UCSD-AML1 (cell line): ENCODE data around the gene KCNQ1.
"Not testable (repeated sequence)": the region's sequence is repeated elsewhere in the genome, so short reads cannot be mapped to it uniquely, and the experiment has no call there.

Experiments used
- DNase-seq: peaks from one replicate; lab custom pipeline; 2025; ENCODE audit not compliant: unreplicated experiment; lab: John Stamatoyannopoulos, UW

Gene KCNQ1

DNA sequence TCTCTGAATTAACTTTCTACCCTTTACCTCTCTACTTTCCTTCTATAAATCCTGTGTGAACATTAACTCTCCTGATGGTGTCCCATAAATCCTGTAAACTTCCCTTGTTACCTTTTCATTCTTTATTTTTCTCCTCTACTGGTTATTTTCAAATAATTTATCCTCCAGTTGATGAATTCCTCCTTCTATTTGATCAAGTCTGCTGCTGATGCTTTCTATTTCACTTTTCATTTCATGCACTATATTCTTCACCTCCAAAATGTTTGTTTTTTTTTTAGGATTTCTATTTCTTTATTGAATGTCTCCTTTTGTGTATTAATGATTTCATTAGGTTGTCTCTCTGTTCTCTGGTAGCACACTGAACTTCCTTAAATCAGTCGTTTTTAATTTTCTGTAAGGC lies 186.4 kb downstream of the KCNQ1 start:
- no peak for DNase-seq

DNA sequence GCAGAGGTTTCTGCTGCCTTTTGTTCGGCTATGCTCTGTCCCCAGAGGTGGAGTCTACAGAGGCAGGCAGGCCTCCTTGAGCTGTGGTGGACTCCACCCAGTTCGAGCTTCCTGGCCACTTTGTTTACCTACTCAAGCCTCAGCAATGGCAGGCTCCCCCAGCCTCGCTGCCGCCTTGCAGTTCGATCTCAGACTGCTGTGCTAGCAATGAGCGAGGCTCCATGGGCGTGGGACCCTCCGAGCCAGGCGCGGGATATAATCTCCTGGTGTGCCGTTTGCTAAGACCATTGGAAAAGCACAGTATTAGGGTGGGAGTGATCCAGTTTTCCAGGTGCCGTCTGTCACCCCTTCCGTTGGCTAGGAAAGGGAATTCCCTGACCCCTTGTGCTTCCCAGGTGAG lies 195.0 kb downstream of the KCNQ1 start:
- DNase-seq = not testable (repeated sequence)

DNA sequence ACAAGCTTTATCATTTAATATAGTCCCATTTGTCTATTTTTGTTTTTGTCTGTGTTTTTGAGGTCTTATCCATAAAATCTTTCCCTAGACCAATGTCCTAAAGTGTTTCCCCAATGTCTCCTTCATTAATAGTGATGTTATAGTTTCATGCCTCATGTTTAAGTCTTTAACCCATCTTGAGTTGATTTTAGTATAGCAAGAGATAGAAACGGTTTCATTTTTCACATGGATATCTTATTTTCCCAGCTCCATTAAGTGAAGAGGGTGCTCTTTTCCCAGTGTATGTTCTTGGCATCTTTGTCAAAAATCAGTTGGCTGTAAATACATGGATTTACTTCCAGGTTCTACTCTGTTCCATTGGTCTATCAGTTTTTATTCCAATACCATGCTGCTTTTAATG lies 196.8 kb downstream of the KCNQ1 start:
- no peak for DNase-seq

DNA sequence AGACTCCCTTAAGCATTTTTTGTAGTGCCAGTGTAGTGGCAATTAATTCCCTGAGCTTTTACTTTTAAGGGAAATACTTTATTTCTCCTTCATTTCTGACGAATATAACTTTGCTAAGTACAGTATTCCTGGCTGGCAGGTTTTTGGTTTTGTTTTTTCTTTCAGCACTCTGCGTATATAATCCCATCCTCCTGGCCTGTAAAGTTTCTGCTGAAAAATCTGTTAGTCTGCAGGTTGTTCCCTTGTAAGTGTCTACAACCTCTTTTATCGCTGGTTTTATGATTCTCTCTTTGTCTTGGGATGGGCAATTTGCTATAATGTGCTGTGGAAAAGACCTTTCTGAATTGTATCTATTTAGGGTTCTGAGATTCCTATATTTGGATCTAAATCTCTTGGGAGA lies 198.9 kb downstream of the KCNQ1 start:
- DNase-seq = no peak

DNA sequence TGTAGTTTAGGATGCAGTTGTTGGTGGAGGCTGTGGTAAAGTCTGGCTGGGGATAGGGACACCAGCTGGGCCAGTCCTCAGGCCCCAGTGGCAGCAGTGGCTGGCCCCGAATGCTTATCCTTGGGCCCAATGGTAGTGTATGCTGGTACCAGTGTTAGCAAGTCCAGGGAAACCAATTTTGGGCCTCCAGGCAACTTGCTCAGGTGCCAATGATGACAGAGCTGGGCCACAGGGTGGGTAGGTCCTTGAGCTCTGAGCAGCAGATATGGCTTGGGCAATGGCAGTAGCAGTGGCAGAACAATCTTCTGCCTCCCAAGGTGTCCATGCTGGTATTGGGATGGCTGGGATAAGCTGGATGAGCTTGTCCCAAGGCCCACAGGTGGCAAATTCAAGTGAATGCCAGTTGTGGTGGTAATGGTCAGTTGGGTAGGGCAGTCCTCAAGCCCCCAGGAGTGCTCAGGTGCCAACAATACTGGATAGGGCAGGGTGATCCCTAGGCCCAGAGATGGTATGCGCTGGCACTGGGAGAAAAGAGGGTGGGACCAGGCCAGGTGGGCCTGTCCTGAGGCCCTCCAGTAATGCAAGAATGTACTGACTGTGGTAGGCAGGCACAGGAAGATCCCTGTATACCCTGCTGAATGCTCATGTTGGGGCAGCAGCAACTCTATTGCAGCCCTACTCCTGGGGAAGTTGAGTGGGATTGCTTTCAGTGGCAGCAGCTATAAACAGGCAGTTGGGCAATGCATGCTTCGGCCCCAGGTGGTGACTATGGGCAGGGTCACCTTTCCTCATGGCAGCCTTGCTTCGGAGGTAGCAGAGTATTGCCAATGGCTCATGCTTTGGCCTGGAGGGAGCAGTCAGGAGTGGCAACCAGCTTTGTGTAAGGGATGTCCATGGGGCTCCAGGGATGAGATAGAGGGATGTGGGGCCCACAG lies 200.3 kb downstream of the KCNQ1 start:
- no peak for DNase-seq

DNA sequence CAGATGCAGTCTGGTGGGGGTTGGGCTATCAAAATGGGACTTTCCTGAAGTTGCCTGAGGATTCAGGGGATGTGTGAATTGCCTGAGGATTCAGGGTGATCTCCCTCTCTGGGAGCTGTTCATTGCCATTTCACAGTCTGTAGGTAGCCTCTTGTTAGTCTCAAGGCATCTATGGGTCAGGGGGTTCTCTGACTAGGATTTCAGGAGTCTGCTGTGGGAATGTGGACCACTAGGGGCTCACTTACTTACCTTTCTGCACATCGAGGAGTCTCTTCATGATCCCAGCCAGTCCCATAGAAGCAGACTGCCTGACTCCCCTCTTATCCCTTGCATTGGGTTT lies 200.9 kb downstream of the KCNQ1 start:
- no peak for DNase-seq

DNA sequence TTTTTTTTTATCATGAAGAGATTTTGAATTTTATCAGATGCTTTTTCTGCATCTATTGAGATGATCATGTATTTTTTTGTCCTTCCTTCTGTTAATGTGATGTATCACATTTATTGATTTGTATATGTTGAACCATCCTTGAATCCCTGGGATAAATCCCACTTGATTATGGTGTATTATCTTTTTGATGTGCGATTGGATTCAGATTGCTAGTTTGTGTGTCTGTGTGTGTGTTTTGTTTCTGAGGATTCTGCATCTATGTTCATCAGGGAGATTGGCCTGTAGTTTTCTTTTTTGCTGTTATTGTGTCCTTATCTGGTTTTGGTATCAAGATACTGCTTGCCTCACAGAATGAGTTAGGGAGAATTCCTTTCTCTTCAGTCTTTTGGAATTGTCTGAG lies 202.4 kb downstream of the KCNQ1 start:
- DNase-seq = no peak

DNA sequence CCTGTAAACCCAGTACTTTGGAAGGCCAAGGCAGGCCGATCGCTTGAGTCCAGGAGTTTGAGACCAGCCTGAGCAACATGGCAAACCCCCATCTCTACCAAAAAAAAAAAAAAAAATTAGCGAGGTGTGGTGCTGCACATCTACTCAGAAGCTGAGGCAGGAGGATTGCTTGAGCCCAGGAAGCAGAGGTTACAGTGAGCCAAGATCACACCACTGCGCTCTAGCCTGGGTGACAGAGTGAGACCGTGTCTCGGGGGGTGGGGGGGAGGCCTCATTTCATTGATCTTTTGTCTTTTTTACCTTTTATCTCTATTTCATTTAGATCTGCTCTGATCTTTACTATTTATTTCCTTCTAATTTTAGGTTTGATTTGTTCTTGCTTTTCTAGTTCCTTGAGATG lies 203.1 kb downstream of the KCNQ1 start:
- DNase-seq = no peak

DNA sequence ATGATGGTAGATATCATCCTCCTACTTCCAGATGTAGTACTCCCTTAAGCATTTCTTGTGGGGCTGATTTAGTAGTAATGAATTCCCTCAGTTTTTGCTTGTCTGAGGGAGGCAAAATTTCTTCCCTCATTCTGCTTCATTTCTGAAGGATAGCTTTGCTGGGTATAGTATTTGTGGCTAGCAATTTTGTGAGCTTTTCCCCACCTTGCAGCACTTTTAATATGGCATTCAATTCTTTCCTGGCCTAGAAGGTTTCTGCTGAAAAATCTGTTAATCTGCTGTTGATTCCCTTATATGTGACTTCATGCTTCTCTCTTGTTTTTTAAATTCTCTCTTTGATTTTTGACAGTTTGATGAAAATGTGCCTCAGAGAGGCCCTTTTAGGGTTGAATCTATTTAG lies 204.6 kb downstream of the KCNQ1 start:
- no peak for DNase-seq

DNA sequence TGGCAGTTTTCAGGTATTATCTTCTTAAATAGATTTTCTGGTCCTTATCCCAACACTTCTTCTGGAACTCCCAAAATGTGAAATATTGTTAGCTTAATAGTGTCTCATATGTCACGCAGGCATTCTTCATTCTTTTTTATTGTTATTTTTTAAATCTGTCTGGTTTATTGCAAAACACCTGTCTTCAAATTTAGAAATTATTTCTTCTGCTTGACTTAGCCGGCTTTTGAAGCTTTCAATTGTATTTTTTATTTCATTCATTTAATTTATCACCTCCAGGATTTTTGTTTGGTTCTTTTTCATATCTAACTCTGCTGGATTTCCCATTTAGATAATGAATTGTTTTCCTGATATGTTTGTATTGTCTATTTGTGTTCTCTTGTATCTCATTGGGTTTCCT lies 205.0 kb downstream of the KCNQ1 start:
- DNase-seq = no peak

DNA sequence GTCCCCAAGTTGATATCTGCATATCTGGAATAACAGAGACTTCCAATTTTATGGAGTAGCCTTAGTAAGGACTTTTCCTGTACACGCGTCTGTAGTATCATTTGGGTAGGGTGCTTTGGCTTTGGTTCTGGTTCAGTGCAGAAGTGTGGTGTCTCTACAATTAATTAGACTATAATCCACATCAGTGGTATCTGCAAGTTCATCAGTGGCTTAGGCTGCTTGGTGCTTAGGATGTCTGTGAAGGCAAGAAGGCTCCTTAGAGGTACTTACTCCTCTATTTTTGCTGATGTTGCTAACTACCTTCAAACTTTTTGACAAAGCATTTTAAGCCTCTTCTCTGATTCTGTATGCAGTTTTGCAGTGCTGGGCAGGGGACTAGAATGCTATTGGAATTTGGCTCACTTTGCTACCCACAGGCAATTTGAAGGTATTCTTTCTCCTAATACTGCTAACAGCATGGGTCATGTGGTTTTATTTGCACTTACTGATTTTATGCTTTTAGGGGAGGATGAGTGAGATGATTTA lies 205.6 kb downstream of the KCNQ1 start:
- DNase-seq = no peak

DNA sequence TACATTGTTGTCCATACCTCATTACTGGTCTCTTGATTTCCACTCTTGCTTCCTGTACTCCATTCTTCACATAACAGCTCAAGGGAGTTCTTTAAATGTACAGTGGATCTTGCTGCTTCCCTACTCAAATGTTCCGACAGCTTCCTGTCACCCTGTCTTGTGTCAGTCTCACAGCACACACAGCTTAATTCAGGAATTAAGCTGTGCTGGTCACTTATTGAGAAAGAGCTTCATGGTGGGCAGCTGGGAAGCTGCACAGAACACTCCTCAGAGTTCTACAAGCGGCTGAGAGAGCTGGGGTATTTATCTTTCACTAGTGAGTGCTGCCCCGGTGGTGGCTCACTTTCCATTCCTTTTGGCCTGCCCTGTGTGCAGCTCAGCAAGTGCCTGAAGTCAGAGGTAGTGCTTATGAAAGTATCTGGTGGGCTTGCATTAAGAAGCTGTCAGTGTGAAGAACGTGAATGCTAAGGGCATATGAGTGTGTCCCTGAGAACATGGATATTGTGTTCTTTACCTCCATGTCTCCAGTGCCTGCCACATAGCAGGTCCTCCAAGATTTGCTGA lies 206.3 kb downstream of the KCNQ1 start:
- DNase-seq = no peak

DNA sequence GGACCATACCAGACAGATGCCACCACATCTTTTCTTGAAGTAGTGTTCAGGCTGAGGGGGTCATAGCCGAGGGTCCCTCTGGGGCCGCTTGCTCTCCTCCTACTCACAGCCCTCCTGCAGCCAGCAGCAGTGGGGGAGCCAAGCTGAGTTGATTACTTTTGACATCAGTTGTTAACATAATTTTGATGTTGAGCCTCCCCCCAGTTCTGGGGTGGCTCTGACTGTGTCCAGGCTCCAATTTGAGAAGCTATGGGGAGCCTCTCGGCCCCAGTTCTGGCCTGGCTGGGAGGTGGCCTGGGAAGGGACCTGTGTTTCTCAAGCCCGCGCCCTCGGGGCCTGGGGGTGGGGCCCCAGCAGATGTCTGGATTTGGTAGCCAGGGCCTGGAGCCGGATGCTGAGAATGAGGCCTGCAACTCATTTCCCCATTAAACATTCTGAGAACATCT lies 207.0 kb downstream of the KCNQ1 start:
- DNase-seq = no peak

DNA sequence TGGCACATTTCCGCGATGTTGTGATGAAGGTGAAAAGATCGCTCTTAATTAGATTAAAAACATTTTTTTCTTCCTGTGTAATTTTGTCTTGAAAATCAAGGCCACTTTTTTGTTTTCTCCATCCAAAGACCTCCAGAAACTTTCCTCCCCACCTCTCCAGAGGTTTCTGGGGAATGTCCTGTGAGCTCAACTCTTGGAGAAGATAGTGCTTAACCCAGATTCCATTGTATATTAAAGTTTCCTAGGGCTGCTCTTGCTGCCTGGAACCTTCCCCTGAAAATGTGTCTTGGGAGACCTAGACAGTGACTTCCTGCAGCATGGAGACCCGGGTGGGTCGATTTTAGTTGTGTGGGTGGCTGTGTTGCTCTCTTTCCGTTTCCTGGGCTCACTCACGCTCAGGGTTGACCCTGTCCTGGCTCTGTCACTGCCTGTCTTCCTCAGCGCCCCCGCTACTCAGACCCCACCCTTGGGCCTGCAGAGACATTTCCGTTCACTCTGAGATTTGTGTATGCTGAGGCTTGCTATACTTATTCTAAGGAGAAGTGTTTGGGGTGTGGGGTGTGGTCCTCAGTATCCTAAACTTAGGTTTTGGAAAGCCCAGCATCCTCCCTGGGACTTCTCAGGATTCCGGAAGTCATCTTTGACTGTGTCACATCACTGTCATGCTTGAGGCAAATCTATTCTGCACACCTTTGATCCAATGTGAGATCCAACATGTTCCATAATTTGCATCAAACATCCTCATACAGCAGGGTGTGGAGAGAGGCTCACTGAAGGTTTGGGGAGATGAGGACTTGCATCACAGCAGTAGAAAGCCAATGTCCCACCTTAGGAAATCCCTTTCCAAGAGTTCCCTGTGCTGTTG lies 207.8 kb downstream of the KCNQ1 start:
- no peak for DNase-seq

DNA sequence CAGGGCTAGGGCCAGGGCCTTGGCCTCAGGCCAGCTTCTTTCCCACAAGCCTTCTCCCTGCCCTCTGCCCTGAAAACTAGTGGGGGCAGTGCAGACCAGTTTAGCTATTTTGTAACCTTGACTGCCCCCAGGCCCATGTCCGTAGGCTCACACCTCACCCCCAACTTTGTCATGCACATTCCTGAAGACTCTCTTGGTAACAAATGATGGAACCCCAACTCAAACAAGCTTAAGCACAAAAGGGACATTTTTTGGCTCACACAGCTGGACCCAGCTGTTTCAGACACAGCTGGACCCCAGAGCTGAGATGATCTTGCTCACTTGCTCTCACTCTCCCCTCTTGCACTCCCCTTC lies 208.4 kb downstream of the KCNQ1 start:
- no peak for DNase-seq

DNA sequence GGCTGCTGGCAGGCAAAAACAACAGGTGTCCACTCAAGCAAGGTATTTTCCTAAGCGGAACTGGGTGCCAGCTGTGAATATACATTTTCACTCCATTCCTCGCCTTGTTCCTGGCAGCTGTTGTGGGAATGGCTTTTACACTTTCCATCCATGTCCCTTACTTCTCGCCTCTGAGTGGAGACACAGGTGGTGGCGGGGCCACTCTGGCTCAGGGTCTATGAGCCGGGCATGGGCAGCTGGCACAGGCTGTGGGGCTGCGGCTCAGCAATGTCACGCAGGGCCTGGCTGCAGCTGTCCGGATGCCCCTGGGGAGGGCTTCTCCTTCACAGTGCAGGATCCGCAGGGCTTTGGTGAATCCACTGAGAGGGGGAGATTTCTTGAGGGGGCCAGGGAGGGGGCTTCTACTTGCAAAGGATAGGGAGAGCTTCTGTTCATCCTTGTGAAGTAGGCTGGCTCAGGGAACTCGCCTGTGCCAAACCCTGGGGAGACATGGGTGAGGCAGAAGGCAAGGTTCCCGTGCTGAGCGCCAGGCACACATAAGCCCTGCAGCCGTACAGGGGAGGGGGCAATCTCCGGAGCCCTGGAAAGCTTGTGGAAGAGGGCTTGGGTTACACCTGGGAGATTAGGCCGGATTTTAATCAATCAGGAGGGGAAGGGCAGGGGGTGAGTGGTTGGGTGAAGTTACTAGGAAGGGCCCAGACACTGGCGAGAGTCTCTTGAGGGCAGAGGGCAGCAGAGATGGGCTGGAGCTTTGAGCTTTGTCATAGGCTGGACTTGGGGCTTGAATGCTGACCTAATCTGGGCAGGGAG lies 209.3 kb downstream of the KCNQ1 start:
- no peak for DNase-seq

DNA sequence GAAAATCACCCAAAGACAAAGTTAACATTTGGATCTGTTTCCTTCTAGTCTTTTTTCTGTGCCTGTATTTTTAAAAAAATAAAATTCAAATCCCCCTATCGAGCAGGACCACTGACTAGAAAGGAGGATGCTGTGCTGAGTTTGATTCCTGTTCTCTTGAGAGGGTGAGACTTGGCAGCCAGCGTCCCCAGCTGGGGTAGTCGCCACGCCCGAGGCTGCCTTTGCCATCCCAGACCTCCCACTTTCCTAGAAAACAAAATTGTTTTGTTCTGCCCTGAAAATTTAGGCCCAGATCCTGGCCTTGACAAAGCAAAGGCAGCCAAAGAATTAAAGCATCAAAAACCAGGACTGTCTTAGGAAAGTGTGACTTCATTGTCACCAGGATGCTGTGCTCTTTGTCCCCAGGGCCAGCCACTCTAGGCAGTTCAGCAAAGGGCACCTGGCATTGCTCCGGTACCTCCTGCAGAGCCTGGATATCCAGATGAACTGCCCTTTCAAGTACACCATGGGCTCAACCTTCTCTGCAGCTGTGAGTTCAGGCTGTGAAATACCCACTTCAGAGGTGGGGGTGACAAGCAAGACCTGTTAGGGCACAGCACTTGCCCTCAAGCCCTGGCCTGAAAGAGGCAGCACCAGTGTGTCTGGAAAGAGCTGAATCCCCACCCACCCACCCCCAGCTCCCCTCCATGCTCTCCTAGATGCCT lies 210.4 kb downstream of the KCNQ1 start:
- DNase-seq = no peak

DNA sequence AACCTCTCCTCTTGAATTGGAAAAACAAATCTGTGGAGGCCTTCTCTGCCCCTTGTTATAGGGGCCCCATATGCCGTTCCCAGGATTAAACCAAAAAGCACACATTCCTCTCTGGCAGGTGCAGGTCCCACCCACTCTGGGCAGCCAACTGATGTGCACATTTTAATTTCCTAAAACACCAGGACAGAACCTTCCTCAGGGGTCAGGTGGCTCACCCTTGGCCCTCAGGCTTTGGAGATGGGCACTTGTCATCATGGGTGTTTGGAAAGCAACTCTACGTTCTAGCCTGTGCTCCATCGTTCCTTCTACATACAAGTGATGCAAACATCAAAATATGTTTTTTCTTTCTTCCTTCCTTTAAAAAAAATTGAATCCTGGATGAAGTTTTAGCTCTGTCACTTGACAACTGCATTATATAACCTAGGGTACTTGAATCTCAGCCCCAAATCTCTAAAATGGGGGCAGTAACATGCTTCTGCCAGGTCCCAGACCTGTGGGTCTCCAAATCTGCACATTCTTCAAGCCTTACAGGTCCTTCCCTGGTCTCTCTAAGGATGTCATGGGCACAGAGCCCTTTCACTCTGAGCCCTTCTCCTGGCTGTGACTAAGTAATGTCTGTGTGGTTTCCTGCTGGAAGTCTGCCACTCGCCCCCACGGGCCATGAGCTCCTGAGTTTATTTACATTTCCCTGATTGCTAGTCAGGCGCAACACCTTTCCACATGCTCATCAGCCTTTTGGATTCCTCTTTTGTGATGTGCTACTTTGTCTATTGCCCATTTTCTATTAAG lies 211.2 kb downstream of the KCNQ1 start:
- peak; percentile 44 for DNase-seq

DNA sequence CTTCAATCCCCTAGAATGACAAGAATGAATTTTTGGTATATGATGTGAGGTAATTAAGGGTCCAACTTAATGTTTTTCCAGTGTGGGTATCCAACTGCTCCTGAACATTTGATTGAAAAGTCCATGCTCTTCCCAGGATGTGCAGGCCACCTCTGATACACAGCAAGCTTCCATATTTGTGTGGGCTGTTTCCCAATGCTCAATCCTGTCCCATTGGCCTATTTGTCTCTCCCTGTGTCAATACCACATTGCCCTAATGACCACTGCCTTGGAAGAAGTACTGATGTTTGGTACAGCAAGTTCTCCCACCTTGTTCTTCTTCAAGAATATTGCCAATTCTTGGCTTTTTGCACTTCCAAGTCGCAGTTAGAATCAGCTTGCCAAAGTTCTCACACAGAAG lies 212.1 kb downstream of the KCNQ1 start:
- DNase-seq = no peak
